Measurements from ENCODE around the gene DESI2.

The DESI2 gene

DNA sequence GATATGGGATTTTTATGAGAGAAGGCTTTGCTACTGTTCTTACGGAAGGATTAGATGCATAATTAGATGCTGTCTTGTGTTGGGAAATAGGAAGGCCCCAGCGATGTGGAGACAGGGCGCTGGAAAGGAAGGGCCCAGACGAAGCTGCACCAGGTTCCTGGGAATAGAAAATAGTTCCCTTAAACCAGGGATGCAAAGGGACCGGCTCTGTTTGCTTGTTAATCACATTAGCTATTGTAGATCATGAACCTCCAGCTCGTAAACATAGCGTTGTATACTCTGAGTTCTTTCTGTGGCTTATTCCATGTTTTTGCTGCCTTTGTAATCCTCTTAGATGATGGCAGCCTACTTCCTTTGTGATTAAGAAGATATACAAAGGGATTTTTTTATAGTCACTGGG, 102.7 kb downstream of the DESI2 start:
- DNase-seq (ENCODE audit: low read depth), result no peak

- peak; percentile 62 for DNase-seq (ENCODE audit: low read depth)
These were observed 104.4 kb downstream of the DESI2 start for GRCh38 chr1:244757091-244757939.

All from stromal cell of bone marrow (primary cell).